K562 (cell line): ENCODE data around the gene SPTBN4. TPM values are rescaled to one million over a fixed set of nuclear protein-coding genes. Genes with fewer than 3 reads are reported as not detected.

Experiments
- ATAC-seq: fragments of 200-7000 bp; cut with Tn5 transposase; 3 replicates; pipeline ENCODE4 v1.9.1; 2020; ENCODE audit warnings: moderate library complexity
- BruUV-seq: library from RNA; stranded (reverse); fragments of 400-500 nt; replicated peaks from 2 replicates; lab custom pipeline; 2021; lab: Mats Ljungman, UMichigan
- CTCF ChIA-PET: fragments of 300-600 bp; formaldehyde crosslinking; extraction: SDS; loops from one replicate; lab custom pipeline; 2021; ENCODE audit warnings: low intra/inter-chr PET ratio; lab: Yijun Ruan, JAX
- POLR2A ChIA-PET: fragments of 300-600, 350-650 bp; sonication (Branson Sonifier 250); formaldehyde crosslinking; extraction: SDS; loops from one replicate; lab custom pipeline; 2021; ENCODE audit warnings: antibody characterized with exemption, inconsistent platforms; lab: Yijun Ruan, JAX
- DNase-seq, 4 experiments: peaks; one replicate each; pipeline versions ENCODE4 v3.0.0 to v3.0.0-alpha.2; 2011 to 2018; ENCODE audit warnings: low spot score in 3 of 4, mixed read lengths in 3 of 4; ENCODE audit errors: extremely low read depth in 1 of 4
- FAIRE-seq: peaks from 2 replicates; lab custom pipeline; 2011; peaks lifted over from hg19 to GRCh38; lab: Jason Lieb, UNC
- H2AFZ ChIP-seq: 2 replicates; pipeline ENCODE4 v1.6.0; 2011; ENCODE audit warnings: low read depth, low read length, control low read depth, inconsistent platforms
- H3K27ac ChIP-seq: fragments of 200-600 bp; 3 replicates; pipeline ENCODE4 v1.8.0; 2011; ENCODE audit warnings: low read depth, mild to moderate bottlenecking, control low read depth, inconsistent platforms, low read length, moderate library complexity, mixed read lengths; ENCODE audit errors: extremely low read depth
- H3K27me3 ChIP-seq, 2 experiments: fragments of 300-600 bp in 1 of 2; 2 replicates in 1 of 2; 3 replicates in 1 of 2; pipeline versions ENCODE4 v1.6.0 to v1.8.0; 2011; ENCODE audit warnings: inconsistent platforms in 2 of 2, low read length in 2 of 2, mild to moderate bottlenecking in 1 of 2, mixed read lengths in 1 of 2, moderate library complexity in 1 of 2; ENCODE audit not compliant: control insufficient read depth in 2 of 2, insufficient read depth in 2 of 2
- H3K36me3 ChIP-seq: fragments of 300-600 bp; 3 replicates; pipeline ENCODE4 v1.8.0; 2011; ENCODE audit warnings: mild to moderate bottlenecking, low read length, inconsistent platforms; ENCODE audit not compliant: control insufficient read depth, insufficient read depth
- H3K4me1 ChIP-seq, 2 experiments: fragments of 200-600 bp in 1 of 2; replicated peaks in 1 of 2; 2 replicates in 1 of 2; 3 replicates in 1 of 2; pipeline versions ENCODE4 v1.5.1 to v1.8.0; 2011; ENCODE audit warnings: inconsistent platforms in 2 of 2, low read length in 2 of 2, mild to moderate bottlenecking in 1 of 2, mixed read lengths in 1 of 2, moderate library complexity in 1 of 2; ENCODE audit not compliant: control insufficient read depth in 2 of 2, insufficient read depth in 2 of 2
- H3K4me2 ChIP-seq: 2 replicates; pipeline ENCODE4 v1.6.1; 2011; ENCODE audit warnings: low read length, control low read depth, inconsistent platforms, mixed read lengths; ENCODE audit not compliant: insufficient read depth
- H3K4me3 ChIP-seq: fragments of 200-600 bp; sonication (generic), shearing (Covaris generic); 2 replicates; pipeline ENCODE4 v1.5.1; 2016; ENCODE audit warnings: control low read depth, inconsistent platforms
- H3K79me2 ChIP-seq: fragments of 200-600 bp; 3 replicates; pipeline ENCODE4 v1.8.0; 2011; ENCODE audit warnings: low read length, inconsistent platforms; ENCODE audit not compliant: control insufficient read depth, insufficient read depth
- H3K9ac ChIP-seq, 2 experiments: 2 replicates each; pipeline versions ENCODE4 v1.6.0 to v1.6.1; 2011; ENCODE audit warnings: low read depth in 2 of 2, low read length in 2 of 2, control low read depth in 1 of 2, inconsistent platforms in 1 of 2, mild to moderate bottlenecking in 1 of 2, mixed read lengths in 1 of 2; ENCODE audit not compliant: insufficient read depth in 1 of 2
- H3K9me1 ChIP-seq: one replicate; pipeline ENCODE4 v1.6.0; 2011; ENCODE audit warnings: inconsistent platforms, mild to moderate bottlenecking, low read length, moderate library complexity; ENCODE audit not compliant: control insufficient read depth, insufficient read depth
- H3K9me3 ChIP-seq: replicated peaks from 2 replicates; pipeline ENCODE4 v1.5.1; 2011; ENCODE audit warnings: low read depth, low read length, inconsistent platforms; ENCODE audit not compliant: control insufficient read depth, insufficient read depth
- H4K20me1 ChIP-seq: replicated peaks from 2 replicates; pipeline ENCODE4 v1.6.1; 2011; ENCODE audit warnings: low read length, inconsistent platforms, mixed read lengths; ENCODE audit not compliant: control insufficient read depth, insufficient read depth
- CSDE1 ChIP-seq, 2 experiments: fragments of 450-650 bp; IDR thresholded peaks; 2 replicates each; pipeline ENCODE4 v1.6.1; 2016; ENCODE audit warnings: mild to moderate bottlenecking in 1 of 2
- EWSR1 ChIP-seq: fragments of 450-650 bp; IDR thresholded peaks from 2 replicates; pipeline ENCODE4 v1.6.1; 2018; ENCODE audit warnings: borderline replicate concordance, mild to moderate bottlenecking, low read depth, moderate library complexity; ENCODE audit not compliant: partially characterized antibody
- FOXK2 ChIP-seq, 2 experiments: fragments of 450-650 bp; IDR thresholded peaks in 1 of 2; conservative IDR thresholded peaks in 1 of 2; 2 replicates each; pipeline ENCODE4 v1.6.1; 2016; ENCODE audit warnings: low read depth in 2 of 2, mild to moderate bottlenecking in 1 of 2
- GTF2E2 ChIP-seq: fragments of 200-800 bp; sonication (Bioruptor generic); IDR thresholded peaks from 2 replicates; pipeline ENCODE4 v1.6.1; 2016; ENCODE audit warnings: missing genetic modification characterization, missing compliant biosample characterization
- HOXB6 ChIP-seq: fragments of 250-450 bp; sonication (Bioruptor Pico); IDR thresholded peaks from 2 replicates; pipeline ENCODE4 v1.5.1; 2022; ENCODE audit warnings: mild to moderate bottlenecking, borderline replicate concordance
- KLF6 ChIP-seq: fragments of 250-450 bp; sonication (Bioruptor Pico); IDR thresholded peaks from 2 replicates; pipeline ENCODE4 v1.4.0; 2020; ENCODE audit warnings: mild to moderate bottlenecking, moderate library complexity, borderline replicate concordance
- OTX1 ChIP-seq: fragments of 450-650 bp; formaldehyde crosslinking; IDR thresholded peaks from 2 replicates; pipeline ENCODE4 v1.4.0; 2022; ENCODE audit warnings: mild to moderate bottlenecking
- PCBP2 ChIP-seq: fragments of 200-400 bp; formaldehyde crosslinking; IDR thresholded peaks from 2 replicates; pipeline ENCODE4 v1.6.1; 2018; ENCODE audit warnings: low read length, low read depth, mild to moderate bottlenecking, moderate library complexity; ENCODE audit not compliant: poor library complexity, severe bottlenecking
- RBM14 ChIP-seq: fragments of 200-400 bp; formaldehyde crosslinking; IDR thresholded peaks from 2 replicates; pipeline ENCODE4 v1.6.1; 2018; ENCODE audit warnings: low read depth, mild to moderate bottlenecking, low read length, moderate library complexity, borderline replicate concordance; ENCODE audit not compliant: insufficient read depth
- ZNF354B ChIP-seq: fragments of 250-450 bp; sonication (Bioruptor Pico); IDR thresholded peaks from 2 replicates; pipeline ENCODE4 v1.4.0; 2020
- ZNF717 ChIP-seq: fragments of 250-450 bp; sonication (Bioruptor Pico); IDR thresholded peaks from 2 replicates; pipeline ENCODE4 v1.5.0; 2021
- WGBS: fragments of 100-300 bp; shearing (Covaris generic); methylation state at CpG from one replicate; pipeline ENCODE4 v1.1.6; 2016; ENCODE audit warnings: low coverage, mixed read lengths; ENCODE audit not compliant: insufficient coverage; ENCODE audit errors: missing lambda C conversion rate; 5-methylcytosine and 5-hydroxymethylcytosine counted together
- in situ Hi-C: fragments of 300-500 bp; cut with MboI; formaldehyde crosslinking; loops from 4 replicates; pipeline ENCODE4 v1.15.0; 2018; ENCODE audit warnings: inconsistent platforms, mixed read lengths
- intact Hi-C: fragments of 100-400 bp; cut with micrococcal nuclease; formaldehyde crosslinking; loops from 2 replicates; pipeline ENCODE4 v1.14.2; 2022
- polyA plus RNA-seq, 8 experiments: library from polyadenylated mRNA; depleted of rRNA in 4 of 8; stranded (reverse) in 5 of 8; unstranded in 3 of 8; fragments of >200 nt; fragmentation: Nextera tagmentation in 2 of 8; fragmentation: Illumina TruSeq in 1 of 8; extraction: Ambion mirVana in 2 of 8; extraction: Trizol in 1 of 8; gene quantifications; 2 replicates each; pipeline versions ENCODE4 v1.2.1 to v1.2.3, GENCODE V29; 2011 to 2014; ENCODE audit warnings: inconsistent platforms in 1 of 8, missing spikeins in 1 of 8
- total RNA-seq, 7 experiments: library from RNA; depleted of rRNA in 6 of 7; stranded (reverse); fragments of >200 nt in 6 of 7; fragmentation: Illumina TruSeq in 2 of 7; extraction: Trizol in 2 of 7; gene quantifications; 2 replicates each; pipeline versions ENCODE4 v1.2.1 to v1.2.3, GENCODE V29; 2011 to 2021; ENCODE audit warnings: low replicate concordance in 1 of 7
- TF ChIP-seq, protein P1 (sequence below): sonication (generic); formaldehyde crosslinking; IDR thresholded peaks from 2 replicates; pipeline ENCODE4 v1.8.0; 2022; ENCODE audit warnings: mild to moderate bottlenecking, missing genetic modification reagents
- TF ChIP-seq, protein P2 (sequence below): fragments of 250-450 bp; sonication (Bioruptor Pico); IDR thresholded peaks from 2 replicates; pipeline ENCODE4 v1.5.0; 2021; ENCODE audit warnings: mild to moderate bottlenecking, borderline replicate concordance
- TF ChIP-seq, protein P3 (sequence below): fragments of 450-650 bp; formaldehyde crosslinking; IDR thresholded peaks from 2 replicates; pipeline ENCODE4 v1.4.0; 2020; ENCODE audit warnings: mild to moderate bottlenecking, mixed read lengths
- TF ChIP-seq, protein P4 (sequence below): IDR thresholded peaks from 3 replicates; pipeline ENCODE4 v1.6.1; 2011; ENCODE audit warnings: borderline replicate concordance, mild to moderate bottlenecking; ENCODE audit not compliant: insufficient read length, insufficient read depth

The SPTBN4 gene
- total and polyA plus RNA-seq, 9 of the 15 experiments (the other 6 are each of a cell fraction or from before 2014, with no cell fraction given): 0.01 to 1.5 (median 0.86) TPM

DNA sequence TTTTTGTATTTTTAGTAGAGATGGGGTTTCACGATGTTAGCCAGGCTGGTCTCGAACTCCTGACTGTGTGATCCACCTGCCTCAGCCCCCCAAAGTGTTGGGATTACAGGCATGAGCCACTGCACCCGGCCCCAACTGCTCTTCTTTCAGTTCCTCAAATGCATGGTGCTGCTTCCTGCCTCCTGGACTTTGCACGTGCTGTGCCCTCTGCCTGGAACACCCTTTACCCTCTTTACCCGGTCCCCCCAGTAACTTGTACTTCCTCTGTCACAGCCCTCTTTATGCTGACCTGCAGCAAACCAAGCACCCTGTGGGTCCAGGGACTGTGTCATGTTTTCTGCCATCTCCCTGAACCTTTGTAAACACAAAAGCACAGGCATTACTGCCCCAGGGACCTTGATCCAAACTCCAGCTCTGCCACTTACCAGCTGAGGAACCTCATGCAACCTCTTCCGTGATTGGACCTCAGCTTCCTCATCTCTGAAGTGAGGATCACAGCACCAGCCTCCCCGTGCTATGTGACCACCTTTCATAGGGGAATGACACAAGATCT is 5.1 kb upstream of the SPTBN4 start:
- H2AFZ ChIP-seq: no peak overlapping the region
- FAIRE-seq (no peak), DNase-seq (no peak), ATAC-seq (no peak)
- intact Hi-C loops: no loop called here
- ChIA-PET CTCF (no interaction called here), POLR2A (no interaction called here)
- peak overlapping the region; percentile 12; the same call in 1 of the 3 replicates for H3K27ac ChIP-seq
- H3K4me3 ChIP-seq: no peak overlapping the region
- H3K9me1 ChIP-seq: peaks cover 4% of the 10 kb centered on the region
- H3K4me2 ChIP-seq: peak overlapping the region; percentile 33
- H3K27me3 ChIP-seq: no peaks in the 10 kb centered on the region
- WGBS: 74% methylated on average over 7 of the region's 7 CpGs
- H4K20me1 ChIP-seq: peaks cover 7% of the 10 kb centered on the region
- no TSS peak for BruUV-seq
- H3K36me3 ChIP-seq: peaks cover 42% of the 10 kb centered on the region
- no peaks in the 10 kb centered on the region for H3K9me3 ChIP-seq
- in situ Hi-C loops: no loop called here
- H3K9ac ChIP-seq: peak overlapping the region in 1 of 2 experiments; percentile 61; a peak in 1 of 4 replicates
- peaks cover 17 to 44% of the 10 kb centered on the region in 2 experiments; a peak in 4 of 5 replicates for H3K4me1 ChIP-seq
- H3K79me2 ChIP-seq: peaks cover 76% of the 10 kb centered on the region
- no peak for TF ChIP-seq EWSR1
- no peak for TF ChIP-seq CSDE1 (IDR thresholded peaks at IDR 0.05)
- TF ChIP-seq ZNF354B (CRISPR knock-in tag): no peak
- no peak for TF ChIP-seq KLF6
- TF ChIP-seq, protein P1, sequence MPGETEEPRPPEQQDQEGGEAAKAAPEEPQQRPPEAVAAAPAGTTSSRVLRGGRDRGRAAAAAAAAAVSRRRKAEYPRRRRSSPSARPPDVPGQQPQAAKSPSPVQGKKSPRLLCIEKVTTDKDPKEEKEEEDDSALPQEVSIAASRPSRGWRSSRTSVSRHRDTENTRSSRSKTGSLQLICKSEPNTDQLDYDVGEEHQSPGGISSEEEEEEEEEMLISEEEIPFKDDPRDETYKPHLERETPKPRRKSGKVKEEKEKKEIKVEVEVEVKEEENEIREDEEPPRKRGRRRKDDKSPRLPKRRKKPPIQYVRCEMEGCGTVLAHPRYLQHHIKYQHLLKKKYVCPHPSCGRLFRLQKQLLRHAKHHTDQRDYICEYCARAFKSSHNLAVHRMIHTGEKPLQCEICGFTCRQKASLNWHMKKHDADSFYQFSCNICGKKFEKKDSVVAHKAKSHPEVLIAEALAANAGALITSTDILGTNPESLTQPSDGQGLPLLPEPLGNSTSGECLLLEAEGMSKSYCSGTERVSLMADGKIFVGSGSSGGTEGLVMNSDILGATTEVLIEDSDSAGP (CRISPR knock-in tag): no peak
- no peak for TF ChIP-seq FOXK2 (conservative IDR thresholded peaks at IDR 0.05 in 1 of 2, IDR thresholded peaks at IDR 0.05 in 1 of 2; ENCODE audit: low read depth in 2 of 2)
- no peak for TF ChIP-seq ZNF717
- no peak for TF ChIP-seq RBM14
- no peak for TF ChIP-seq HOXB6
- no peak for TF ChIP-seq PCBP2
- TF ChIP-seq OTX1: no peak
- TF ChIP-seq GTF2E2 (tag): no peak
- TF ChIP-seq, protein P2, sequence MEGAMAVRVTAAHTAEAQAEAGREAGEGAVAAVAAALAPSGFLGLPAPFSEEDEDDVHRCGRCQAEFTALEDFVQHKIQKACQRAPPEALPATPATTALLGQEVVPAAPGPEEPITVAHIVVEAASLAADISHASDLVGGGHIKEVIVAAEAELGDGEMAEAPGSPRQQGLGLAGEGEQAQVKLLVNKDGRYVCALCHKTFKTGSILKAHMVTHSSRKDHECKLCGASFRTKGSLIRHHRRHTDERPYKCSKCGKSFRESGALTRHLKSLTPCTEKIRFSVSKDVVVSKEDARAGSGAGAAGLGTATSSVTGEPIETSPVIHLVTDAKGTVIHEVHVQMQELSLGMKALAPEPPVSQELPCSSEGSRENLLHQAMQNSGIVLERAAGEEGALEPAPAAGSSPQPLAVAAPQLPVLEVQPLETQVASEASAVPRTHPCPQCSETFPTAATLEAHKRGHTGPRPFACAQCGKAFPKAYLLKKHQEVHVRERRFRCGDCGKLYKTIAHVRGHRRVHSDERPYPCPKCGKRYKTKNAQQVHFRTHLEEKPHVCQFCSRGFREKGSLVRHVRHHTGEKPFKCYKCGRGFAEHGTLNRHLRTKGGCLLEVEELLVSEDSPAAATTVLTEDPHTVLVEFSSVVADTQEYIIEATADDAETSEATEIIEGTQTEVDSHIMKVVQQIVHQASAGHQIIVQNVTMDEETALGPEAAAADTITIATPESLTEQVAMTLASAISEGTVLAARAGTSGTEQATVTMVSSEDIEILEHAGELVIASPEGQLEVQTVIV (CRISPR knock-in tag): no peak
- TF ChIP-seq, protein P3, sequence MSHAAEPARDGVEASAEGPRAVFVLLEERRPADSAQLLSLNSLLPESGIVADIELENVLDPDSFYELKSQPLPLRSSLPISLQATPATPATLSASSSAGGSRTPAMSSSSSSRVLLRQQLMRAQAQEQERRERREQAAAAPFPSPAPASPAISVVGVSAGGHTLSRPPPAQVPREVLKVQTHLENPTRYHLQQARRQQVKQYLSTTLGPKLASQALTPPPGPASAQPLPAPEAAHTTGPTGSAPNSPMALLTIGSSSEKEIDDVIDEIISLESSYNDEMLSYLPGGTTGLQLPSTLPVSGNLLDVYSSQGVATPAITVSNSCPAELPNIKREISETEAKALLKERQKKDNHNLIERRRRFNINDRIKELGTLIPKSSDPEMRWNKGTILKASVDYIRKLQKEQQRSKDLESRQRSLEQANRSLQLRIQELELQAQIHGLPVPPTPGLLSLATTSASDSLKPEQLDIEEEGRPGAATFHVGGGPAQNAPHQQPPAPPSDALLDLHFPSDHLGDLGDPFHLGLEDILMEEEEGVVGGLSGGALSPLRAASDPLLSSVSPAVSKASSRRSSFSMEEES (CRISPR knock-in tag): no peak
- TF ChIP-seq, protein P4, sequence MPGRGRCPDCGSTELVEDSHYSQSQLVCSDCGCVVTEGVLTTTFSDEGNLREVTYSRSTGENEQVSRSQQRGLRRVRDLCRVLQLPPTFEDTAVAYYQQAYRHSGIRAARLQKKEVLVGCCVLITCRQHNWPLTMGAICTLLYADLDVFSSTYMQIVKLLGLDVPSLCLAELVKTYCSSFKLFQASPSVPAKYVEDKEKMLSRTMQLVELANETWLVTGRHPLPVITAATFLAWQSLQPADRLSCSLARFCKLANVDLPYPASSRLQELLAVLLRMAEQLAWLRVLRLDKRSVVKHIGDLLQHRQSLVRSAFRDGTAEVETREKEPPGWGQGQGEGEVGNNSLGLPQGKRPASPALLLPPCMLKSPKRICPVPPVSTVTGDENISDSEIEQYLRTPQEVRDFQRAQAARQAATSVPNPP: no peak
